NCI-H187 (cell line): Measurements from ENCODE around the gene GRAMD1A.
"Not testable (repeated sequence)": the region's sequence is repeated elsewhere in the genome, so short reads cannot be mapped to it uniquely, and the experiment has no call there.

Experiments
- DNase-seq, 2 experiments: peaks; one replicate each; lab custom pipeline; 2025; lab: John Stamatoyannopoulos, UW

Gene GRAMD1A

GRCh38 chr19:34999498-35000337 is at the start of gene GRAMD1A:
GRAMD1A (plus strand) TSS chr19:35000323; CDS start chr19:35000479, 156 bp downstream.
- DNase-seq = no peak

DNA sequence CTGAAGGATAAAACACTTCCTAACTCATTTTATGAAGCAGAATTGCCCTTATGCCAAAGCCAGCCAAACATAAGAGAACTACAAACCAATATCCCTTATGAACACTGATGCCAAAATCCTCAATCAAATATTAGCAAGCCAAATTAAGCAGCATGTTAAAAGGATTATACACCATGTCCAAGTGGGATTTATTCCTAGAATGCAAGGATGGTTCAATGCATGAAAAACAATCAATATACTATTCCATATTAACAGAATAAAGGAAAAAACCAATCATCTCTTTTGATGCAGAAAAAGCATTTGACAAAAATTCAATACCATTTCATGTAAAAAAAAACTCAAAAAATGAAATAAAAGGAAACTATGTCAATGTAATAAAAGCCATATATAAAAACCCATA is 47.0 kb upstream of the GRAMD1A start:
- no peak for DNase-seq

- no peak for DNase-seq
Observed at GRCh38 chr19:34957830-34958751, 42.0 kb upstream of the GRAMD1A start.

DNA sequence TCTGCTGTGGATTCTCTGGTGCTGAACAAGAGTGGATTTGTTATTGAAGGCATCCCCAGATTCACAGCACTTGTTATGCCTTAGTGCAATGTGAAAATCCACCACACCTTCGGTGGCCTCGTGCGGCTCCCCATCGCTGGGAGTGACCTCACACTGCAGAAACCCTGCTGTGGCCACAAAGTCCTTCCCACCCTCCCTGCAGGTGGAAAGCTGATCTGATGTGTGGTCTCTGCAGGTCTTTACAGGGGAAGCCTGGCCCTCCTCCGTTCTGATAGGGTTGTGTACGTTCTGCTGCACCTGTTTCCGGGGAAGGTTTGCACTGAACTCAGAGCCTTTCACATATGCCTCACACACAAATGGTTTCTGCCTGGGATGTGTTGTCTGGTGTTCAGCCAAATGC is 41.1 kb upstream of the GRAMD1A start:
- DNase-seq = no peak

GRCh38 chr19:34960103-34960805 is 39.9 kb upstream of the GRAMD1A start:
- DNase-seq = no peak

- DNase-seq = no peak
Observed at GRCh38 chr19:34960940-34961679, 39.0 kb upstream of the GRAMD1A start.

- no peak for DNase-seq
Observed at GRCh38 chr19:34961775-34962686, 38.1 kb upstream of the GRAMD1A start.

GRCh38 chr19:34962687-34963572 is 37.2 kb upstream of the GRAMD1A start:
- no peak for DNase-seq

GRCh38 chr19:34963573-34964406 is 36.3 kb upstream of the GRAMD1A start, which contains the start of gene ZNF792:
ZNF792 (minus strand) TSS chr19:34964229; CDS start chr19:34963662, 567 bp downstream.
- no peak for DNase-seq

DNA sequence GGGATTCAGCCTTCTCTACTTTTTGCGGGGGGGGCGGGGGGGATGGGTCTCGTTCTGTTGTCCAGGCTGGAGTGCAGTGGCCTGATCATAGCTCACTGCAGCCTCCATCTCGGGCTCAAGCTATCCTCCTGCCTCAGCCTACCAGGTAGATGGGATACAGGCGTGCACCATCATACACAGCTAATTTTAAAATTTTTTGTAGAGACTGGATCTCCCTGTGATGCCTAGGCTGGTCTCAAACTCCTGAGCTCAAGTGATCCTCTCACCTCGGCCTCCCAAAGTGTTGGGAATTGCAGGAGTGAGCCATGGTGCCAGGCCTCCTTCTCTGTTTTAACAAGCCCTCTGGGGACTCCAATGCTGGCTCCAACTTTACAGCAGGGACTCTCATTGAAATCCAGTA is 35.5 kb upstream of the GRAMD1A start:
- no peak for DNase-seq

DNA sequence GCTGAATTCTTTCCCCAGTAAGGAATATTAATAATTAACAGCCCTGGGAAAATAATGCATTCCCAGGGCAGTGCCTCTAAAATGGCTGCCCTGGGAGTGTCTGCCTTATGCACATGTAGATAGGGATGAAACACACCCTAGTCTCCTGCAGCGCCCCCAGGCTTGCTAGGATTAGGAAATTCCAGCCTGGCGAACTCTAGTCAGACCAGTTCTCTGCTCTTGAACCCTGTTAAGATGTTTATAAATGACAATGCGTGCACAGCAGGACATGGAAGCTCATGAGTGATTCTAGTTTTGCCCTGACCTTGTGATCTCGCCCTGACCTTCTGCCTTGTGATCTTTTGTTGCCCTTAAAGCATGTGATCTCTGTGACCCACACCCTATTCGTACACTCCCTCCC is 34.6 kb upstream of the GRAMD1A start:
- not testable (repeated sequence) for DNase-seq

GRCh38 chr19:34967551-34967950 is 32.6 kb upstream of the GRAMD1A start:
- no peak for DNase-seq

GRCh38 chr19:34969721-34970120 is 30.4 kb upstream of the GRAMD1A start:
- DNase-seq = no peak

- DNase-seq = not testable (repeated sequence)
Observed at GRCh38 chr19:34970185-34970780, 29.8 kb upstream of the GRAMD1A start.

DNA sequence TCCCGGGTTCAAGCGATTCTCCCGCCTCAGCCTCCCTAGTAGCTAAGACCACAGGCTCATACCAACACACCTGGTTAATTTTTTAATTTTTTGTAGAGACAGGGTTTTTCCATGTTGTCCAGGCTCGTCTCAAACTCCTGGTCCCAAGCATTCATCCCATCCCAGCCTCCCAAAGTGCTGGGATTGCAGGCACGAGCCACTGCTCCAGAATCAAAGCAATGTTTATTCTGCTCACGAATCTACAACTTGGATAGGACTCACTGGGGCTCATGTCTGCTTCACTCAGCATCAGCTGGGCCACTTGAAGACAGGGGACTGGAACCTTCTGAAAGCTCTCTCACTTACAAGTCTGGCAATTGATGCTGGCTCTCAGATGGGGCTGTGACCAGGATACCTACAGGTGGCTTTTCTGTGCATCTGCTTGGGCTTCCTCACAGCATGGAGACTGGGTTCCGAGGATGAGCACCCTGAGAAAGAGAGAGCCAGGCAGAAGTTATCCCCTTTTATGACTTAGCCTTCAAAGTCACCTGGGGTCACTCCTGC is 27.9 kb upstream of the GRAMD1A start:
- no peak for DNase-seq

GRCh38 chr19:34974646-34975045 is 25.5 kb upstream of the GRAMD1A start:
- DNase-seq = no peak

DNA sequence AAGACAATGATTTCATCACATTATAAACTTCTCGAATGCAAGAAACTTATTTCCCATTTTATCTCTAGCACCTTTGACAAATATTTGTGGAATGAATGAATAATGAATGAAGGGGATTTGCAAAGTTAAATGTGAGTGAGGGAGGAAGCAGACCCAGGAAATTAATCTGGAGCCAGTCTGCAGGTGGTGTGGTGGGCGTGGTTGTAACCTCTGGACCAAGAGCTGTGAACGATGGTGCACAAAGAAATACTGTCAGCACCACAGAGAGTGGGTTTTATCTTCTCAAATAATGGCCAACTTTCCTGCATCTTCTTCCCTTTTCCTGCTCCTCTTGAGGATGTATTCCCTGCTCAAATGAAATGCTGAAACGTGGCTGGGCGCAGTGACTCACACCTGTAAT is 25.1 kb upstream of the GRAMD1A start:
- no peak for DNase-seq

- no peak for DNase-seq
Observed at GRCh38 chr19:34976611-34977010, 23.5 kb upstream of the GRAMD1A start.
